HepG2 (cell line): ENCODE results near the gene SKIDA1. TPM values are rescaled to one million over a fixed set of nuclear protein-coding genes. Genes with fewer than 3 reads are reported as not detected.

Experiments
- ATAC-seq: fragments of 200-7000 bp; cut with Tn5 transposase; 3 replicates; pipeline ENCODE4 v1.9.1; 2020; ENCODE audit warnings: mild to moderate bottlenecking, moderate library complexity
- BruUV-seq: library from RNA; stranded (reverse); fragments of 400-500 nt; replicated peaks from 2 replicates; lab custom pipeline; 2021; lab: Mats Ljungman, UMichigan
- CTCF ChIA-PET: fragments of 300-600 bp; formaldehyde crosslinking; extraction: SDS; loops from one replicate; lab custom pipeline; 2021; ENCODE audit warnings: low total read pairs, inconsistent platforms, low intra/inter-chr PET ratio; lab: Yijun Ruan, JAX
- POLR2A ChIA-PET: fragments of 350-600 bp; sonication (Branson Sonifier 250); formaldehyde crosslinking; loops from one replicate; lab custom pipeline; 2020; ENCODE audit warnings: antibody characterized with exemption, inconsistent platforms; lab: Yijun Ruan, JAX
- DNase-seq: peaks from one replicate; pipeline ENCODE4 v3.0.0-alpha.2; 2015; ENCODE audit warnings: low spot score
- FAIRE-seq: peaks from 3 replicates; lab custom pipeline; 2011; peaks lifted over from hg19 to GRCh38; lab: Jason Lieb, UNC
- H2AFZ ChIP-seq: one replicate; pipeline ENCODE4 v1.6.1; 2011; ENCODE audit warnings: low read length, inconsistent platforms
- H3K27ac ChIP-seq: fragments of 300-600 bp; 3 replicates; pipeline ENCODE4 v1.8.0; 2011; ENCODE audit warnings: mixed run types, mild to moderate bottlenecking, mixed read lengths, low read length, inconsistent platforms; ENCODE audit not compliant: insufficient read depth; ENCODE audit errors: extremely low read length
- H3K27me3 ChIP-seq, 2 experiments: fragments of 200-600 bp in 1 of 2; 2 replicates in 1 of 2; 3 replicates in 1 of 2; pipeline versions ENCODE4 v1.6.0 to v1.8.0; 2011; ENCODE audit warnings: low read length in 2 of 2, mild to moderate bottlenecking in 2 of 2, moderate library complexity in 2 of 2, inconsistent platforms in 1 of 2; ENCODE audit not compliant: insufficient read depth in 2 of 2, control insufficient read depth in 1 of 2
- H3K36me3 ChIP-seq, 2 experiments: fragments of 200-600 bp in 1 of 2; replicated peaks in 1 of 2; 2 replicates in 1 of 2; 3 replicates in 1 of 2; pipeline versions ENCODE4 v1.5.1 to v1.8.0; 2011; ENCODE audit warnings: low read length in 2 of 2, inconsistent platforms in 1 of 2; ENCODE audit not compliant: insufficient read depth in 2 of 2, control insufficient read depth in 1 of 2
- H3K4me1 ChIP-seq: 2 replicates; pipeline ENCODE4 v1.5.1; 2012; ENCODE audit warnings: low read length, inconsistent platforms; ENCODE audit not compliant: insufficient read depth
- H3K4me2 ChIP-seq: 2 replicates; pipeline ENCODE4 v1.6.0; 2011; ENCODE audit warnings: low read depth, low read length, inconsistent platforms
- H3K4me3 ChIP-seq, 3 experiments: fragments of 200-600 bp in 1 of 3; sonication (generic), shearing (Covaris generic) in 1 of 3; replicated peaks in 1 of 3; 2 replicates each; pipeline ENCODE4 v1.5.1; 2011 to 2016; ENCODE audit warnings: low read length in 3 of 3, inconsistent platforms in 2 of 3, low read depth in 2 of 3, mild to moderate bottlenecking in 2 of 3, control low read depth in 1 of 3, mixed read lengths in 1 of 3; ENCODE audit not compliant: insufficient read depth in 1 of 3
- H3K79me2 ChIP-seq: one replicate; pipeline ENCODE4 v1.6.1; 2011; ENCODE audit warnings: low read length, inconsistent platforms; ENCODE audit not compliant: insufficient read depth
- H3K9ac ChIP-seq: 2 replicates; pipeline ENCODE4 v1.6.0; 2011; ENCODE audit warnings: mild to moderate bottlenecking, low read depth, low read length, inconsistent platforms; ENCODE audit not compliant: insufficient read depth
- H3K9me3 ChIP-seq: 2 replicates; pipeline ENCODE4 v1.5.1; 2012; ENCODE audit warnings: mild to moderate bottlenecking, low read length
- H4K20me1 ChIP-seq: 2 replicates; pipeline ENCODE4 v1.6.0; 2011; ENCODE audit warnings: inconsistent platforms, mild to moderate bottlenecking, low read length, moderate library complexity; ENCODE audit not compliant: insufficient read depth
- CBX1 ChIP-seq: IDR thresholded peaks from one replicate; pipeline ENCODE4 v1.6.1; 2016; ENCODE audit warnings: antibody characterized with exemption, low read depth
- CEBPG ChIP-seq: IDR thresholded peaks from 2 replicates; pipeline ENCODE4 v1.6.1; 2016
- CSRNP2 ChIP-seq: sonication (generic); formaldehyde crosslinking; conservative IDR thresholded peaks from 2 replicates; pipeline ENCODE4 v1.8.0; 2022; ENCODE audit warnings: low read depth, missing genetic modification reagents
- FLYWCH1 ChIP-seq: sonication (generic); formaldehyde crosslinking; IDR thresholded peaks from 2 replicates; pipeline ENCODE4 v1.8.1; 2023; ENCODE audit warnings: mild to moderate bottlenecking, missing genetic modification reagents
- FOXJ3 ChIP-seq: sonication (generic); formaldehyde crosslinking; IDR thresholded peaks from 2 replicates; pipeline ENCODE4 v1.4.0; 2020; ENCODE audit warnings: missing genetic modification reagents, mild to moderate bottlenecking, borderline replicate concordance
- HDAC2 ChIP-seq: sonication (generic); formaldehyde crosslinking; IDR thresholded peaks from 2 replicates; pipeline ENCODE4 v1.4.0; 2020; ENCODE audit warnings: missing genetic modification reagents
- KLF15 ChIP-seq: sonication (generic); formaldehyde crosslinking; IDR thresholded peaks from 2 replicates; pipeline ENCODE4 v1.8.1; 2023; ENCODE audit warnings: borderline replicate concordance, mild to moderate bottlenecking, inconsistent platforms, missing genetic modification reagents, mixed read lengths
- MEF2D ChIP-seq: sonication (generic); formaldehyde crosslinking; IDR thresholded peaks from 2 replicates; pipeline ENCODE4 v1.5.1; 2020; ENCODE audit warnings: mild to moderate bottlenecking, missing genetic modification reagents
- MTF1 ChIP-seq: sonication (generic); formaldehyde crosslinking; IDR thresholded peaks from 2 replicates; pipeline ENCODE4 v1.5.0; 2020; ENCODE audit warnings: missing genetic modification reagents
- MTF2 ChIP-seq: sonication (generic); formaldehyde crosslinking; IDR thresholded peaks from 2 replicates; pipeline ENCODE4 v1.5.0; 2020; ENCODE audit warnings: missing genetic modification reagents, borderline replicate concordance
- MYNN ChIP-seq: sonication (generic); formaldehyde crosslinking; IDR thresholded peaks from 2 replicates; pipeline ENCODE4 v1.4.0; 2020; ENCODE audit warnings: mild to moderate bottlenecking, low read depth, missing genetic modification reagents
- NR2C2 ChIP-seq: sonication (generic); formaldehyde crosslinking; IDR thresholded peaks from 2 replicates; pipeline ENCODE4 v1.4.0; 2020; ENCODE audit warnings: missing genetic modification reagents, mild to moderate bottlenecking, moderate library complexity, borderline replicate concordance
- SALL1 ChIP-seq: sonication (generic); formaldehyde crosslinking; IDR thresholded peaks from 2 replicates; pipeline ENCODE4 v1.8.0; 2022; ENCODE audit warnings: mild to moderate bottlenecking, missing genetic modification reagents
- SMYD3 ChIP-seq: sonication (generic); formaldehyde crosslinking; IDR thresholded peaks from 2 replicates; pipeline ENCODE4 v1.8.1; 2023; ENCODE audit warnings: mild to moderate bottlenecking, missing genetic modification reagents
- TAF1 ChIP-seq: sonication (generic); formaldehyde crosslinking; IDR thresholded peaks from 2 replicates; pipeline ENCODE4 v1.4.0; 2020; ENCODE audit warnings: missing genetic modification reagents
- ZFP90 ChIP-seq: sonication (generic); formaldehyde crosslinking; IDR thresholded peaks from 2 replicates; pipeline ENCODE4 v1.8.0; 2022; ENCODE audit warnings: missing genetic modification reagents, mild to moderate bottlenecking, inconsistent platforms, borderline replicate concordance
- ZNF205 ChIP-seq: IDR thresholded peaks from 2 replicates; pipeline ENCODE4 v1.6.1; 2018; ENCODE audit warnings: missing biosample characterization, missing genetic modification reagents
- ZNF564 ChIP-seq: sonication (generic); formaldehyde crosslinking; IDR thresholded peaks from 2 replicates; pipeline ENCODE4 v1.8.1; 2023; ENCODE audit warnings: mild to moderate bottlenecking, missing genetic modification reagents
- ZNF619 ChIP-seq: sonication (generic); formaldehyde crosslinking; IDR thresholded peaks from 2 replicates; pipeline ENCODE4 v1.4.0; 2020; ENCODE audit warnings: mild to moderate bottlenecking, missing genetic modification reagents
- ZNF724P ChIP-seq: sonication (generic); formaldehyde crosslinking; IDR thresholded peaks from 2 replicates; pipeline ENCODE4 v1.8.0; 2022; ENCODE audit warnings: missing genetic modification reagents, borderline replicate concordance
- ZSCAN31 ChIP-seq: sonication (generic); formaldehyde crosslinking; IDR thresholded peaks from 2 replicates; pipeline ENCODE4 v1.5.0; 2020; ENCODE audit warnings: low read depth, mild to moderate bottlenecking, missing genetic modification reagents
- WGBS: methylation state at CpG from one replicate; pipeline ENCODE4 v1.1.6; 2017; ENCODE audit warnings: low lambda C conversion rate; 5-methylcytosine and 5-hydroxymethylcytosine counted together
- in situ Hi-C: cut with HindIII; loops from 2 replicates; pipeline ENCODE4 v1.10.0; 2017; ENCODE audit warnings: low pct_unique_long_range_greater_than_20kb; ENCODE audit not compliant: extremely low pct_ligation_motif_present
- intact Hi-C: fragments of 100-400 bp; cut with micrococcal nuclease; formaldehyde crosslinking; loops from one replicate; pipeline ENCODE4 v1.10.0; 2022; ENCODE audit not compliant: unreplicated experiment
- polyA plus RNA-seq, 8 experiments: library from polyadenylated mRNA; depleted of rRNA in 3 of 8; stranded (reverse) in 7 of 8; unstranded in 1 of 8; fragments of >200 nt; fragmentation: Illumina TruSeq in 4 of 8; extraction: Trizol in 4 of 8; gene quantifications; 2 replicates each; pipeline versions ENCODE4 v1.2.1 to v1.2.3, GENCODE V29; 2011 to 2016; ENCODE audit warnings: low read depth in 4 of 8, missing spikeins in 1 of 8, mixed read lengths in 1 of 8; ENCODE audit not compliant: insufficient read depth in 1 of 8
- total RNA-seq, 5 experiments: library from RNA; depleted of rRNA; stranded (reverse); fragments of >200 nt; fragmentation: Illumina TruSeq; extraction: Trizol; gene quantifications; 2 replicates each; pipeline ENCODE4 v1.2.3, GENCODE V29; 2016; ENCODE audit warnings: low read depth in 1 of 5

SKIDA1 gene
- total and polyA plus RNA-seq, 2 of the 13 experiments (the other 11 are each of a cell fraction or from before 2014, with no cell fraction given): 0.73 to 1.5 TPM

DNA sequence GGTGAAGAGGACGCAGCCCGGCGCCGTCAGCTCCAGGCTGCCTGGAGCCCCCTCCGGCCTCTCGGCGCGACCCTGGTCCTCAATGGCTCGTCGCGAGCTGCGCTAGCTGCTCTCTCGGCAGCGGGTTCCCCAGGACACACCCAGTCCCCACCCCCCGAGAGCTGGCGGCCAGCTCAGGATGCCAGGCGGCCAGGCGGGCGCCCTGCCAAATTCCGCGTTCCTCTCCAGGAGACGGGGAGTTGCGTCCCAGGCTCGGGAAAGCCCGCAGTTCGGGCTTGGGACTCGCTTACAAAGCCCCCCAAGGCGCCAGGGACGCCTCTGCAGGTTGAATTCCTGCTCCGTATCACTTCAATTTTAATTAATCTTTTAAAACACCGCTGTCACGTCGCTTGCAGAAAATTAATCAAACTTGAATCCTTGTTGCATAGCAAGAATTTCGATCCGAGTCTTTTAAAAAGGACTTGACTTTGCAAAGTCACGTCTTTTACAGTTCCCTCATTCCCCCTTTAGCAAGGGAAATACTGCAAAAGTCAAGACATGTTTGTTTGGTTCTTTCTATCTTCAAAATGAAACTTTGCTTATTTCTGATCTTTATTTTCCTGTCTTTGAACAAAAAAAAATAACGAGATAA is 28.2 kb downstream of the SKIDA1 start (continued):
- TF ChIP-seq MYNN (CRISPR knock-in tag): no peak
- peak; percentile 45; the same call in 1 of the 2 replicates for TF ChIP-seq HDAC2
- TF ChIP-seq SMYD3 (CRISPR knock-in tag): no peak
- TF ChIP-seq MTF1 (CRISPR knock-in tag): no peak
- no peak for TF ChIP-seq ZNF724P (CRISPR knock-in tag)
- TF ChIP-seq ZNF619 (CRISPR knock-in tag): no peak
- TF ChIP-seq MTF2 (CRISPR knock-in tag): no peak
- TF ChIP-seq FOXJ3 (CRISPR knock-in tag): no peak
- no peak; the same call in 1 of the 2 replicates for TF ChIP-seq ZFP90 (CRISPR knock-in tag)

DNA sequence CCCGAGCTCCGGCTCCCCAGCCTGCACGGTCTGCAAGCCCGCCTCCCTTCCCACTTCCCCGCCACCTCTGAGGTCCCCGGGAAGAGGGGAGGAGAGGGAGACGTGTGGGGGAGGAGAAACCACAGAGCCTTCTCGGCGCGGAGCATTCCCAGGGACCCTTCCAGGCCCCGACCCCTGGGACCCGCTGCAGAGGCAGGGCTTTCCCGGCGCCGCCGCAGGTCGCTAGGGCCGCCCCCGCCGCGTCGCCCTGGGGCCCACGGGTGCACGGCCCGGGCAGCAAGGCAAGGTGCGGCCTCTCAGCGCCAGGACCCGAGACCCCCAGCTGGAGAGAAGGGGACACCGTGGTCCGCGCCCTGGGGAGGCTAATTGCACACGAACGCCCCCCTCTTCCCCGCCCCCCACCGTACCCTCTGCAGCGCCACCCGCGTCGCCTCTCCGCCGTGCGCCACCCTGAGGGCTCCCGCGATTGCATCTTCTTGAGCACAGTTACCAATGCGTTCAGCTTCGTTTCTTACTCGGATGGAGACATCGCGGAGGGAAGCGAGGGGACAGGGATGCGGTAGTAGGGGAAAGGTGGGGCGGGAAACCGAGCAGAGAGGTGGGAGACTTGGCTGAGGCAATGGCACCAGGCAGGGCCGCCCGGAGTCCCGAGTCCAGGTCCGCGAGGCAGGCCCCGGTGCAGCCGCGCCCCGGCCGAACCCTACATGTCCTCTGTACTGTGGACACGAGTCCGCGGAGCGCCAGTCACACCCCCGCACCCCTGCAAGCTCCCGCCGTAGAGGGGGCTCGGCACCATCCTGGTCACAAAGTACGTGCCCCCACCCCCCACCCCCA is 28.9 kb downstream of the SKIDA1 start:
- peak overlapping the region; percentile 82 to 95 (median 83) for H3K4me3 ChIP-seq
- POLR2A ChIA-PET: interaction anchor here (0.6 to 5.1 kb wide), 33 partner anchors 9 to 1714 kb away, joined by 3 to 294 read pairs (median 5); partner anchors contain the start of genes MLLT10 and SKIDA1
- H4K20me1 ChIP-seq: no peaks in the 10 kb centered on the region
- DNase-seq (peak; percentile 54), ATAC-seq (peak; percentile 61), FAIRE-seq (no peak)
- H3K9me3 ChIP-seq: no peaks in the 10 kb centered on the region
- in situ Hi-C loops (loop anchor here (10.0 to 25.0 kb wide), 2 partner anchors 209 to 458 kb away; no protein-coding TSS in a partner anchor), intact Hi-C loops (loop anchor here (1.0 to 10.0 kb wide), 6 partner anchors 20 to 456 kb away; partner anchors contain the start of gene SKIDA1)
- no peaks in the 10 kb centered on the region for H3K36me3 ChIP-seq
- H3K4me2 ChIP-seq: peak overlapping the region; percentile 85
- 2% methylated on average over 56 of the region's 72 CpGs for WGBS
- no peaks in the 10 kb centered on the region; a peak in 1 of 5 replicates for H3K27me3 ChIP-seq
- peak overlapping the region; percentile 98 for H3K27ac ChIP-seq
- CTCF ChIA-PET: interaction anchor here (0.8 to 2.9 kb wide), 10 partner anchors 10 to 314 kb away, joined by 3 to 13 read pairs (median 6); partner anchors contain the start of genes MLLT10 and SKIDA1
- peaks cover 45% of the 10 kb centered on the region for H3K4me1 ChIP-seq
- TSS peak; percentile 91 for BruUV-seq
- H3K9ac ChIP-seq: peak overlapping the region; percentile 94
- H3K79me2 ChIP-seq: peaks cover 5% of the 10 kb centered on the region
- no peak overlapping the region for H2AFZ ChIP-seq
- peak; percentile 34 for TF ChIP-seq CBX1
- TF ChIP-seq ZSCAN31 (CRISPR knock-in tag): no peak
- TF ChIP-seq KLF15: peak; percentile 25; the same call in 1 of the 2 replicates
- peak; percentile 25 for TF ChIP-seq NR2C2 (CRISPR knock-in tag)
- TF ChIP-seq ZNF205 (CRISPR knock-in tag): peak; percentile 15; the same call in 1 of the 2 replicates
- no peak for TF ChIP-seq FLYWCH1 (CRISPR knock-in tag)
- TF ChIP-seq MEF2D (CRISPR knock-in tag): peak; percentile 72; the same call in 1 of the 2 replicates
- peak; percentile 10 for TF ChIP-seq SALL1 (CRISPR knock-in tag)
- TF ChIP-seq ZNF564: peak; percentile 40; the same call in 1 of the 2 replicates
- TF ChIP-seq CSRNP2: no peak; the same call in 1 of the 2 replicates
- peak; percentile 57 for TF ChIP-seq CEBPG (CRISPR knock-in tag)
- TF ChIP-seq TAF1 (CRISPR knock-in tag): peak; percentile 74; the same call in 1 of the 2 replicates
